Stimulated activated CD4-positive, alpha-beta T cell treated with anti-CD3 and anti-CD28 coated beads, TNF-alpha, amount 100 ng/mL, for 24 hours (primary cell): ENCODE results near the gene TRMU.
"Not testable (repeated sequence)": the region's sequence is repeated elsewhere in the genome, so short reads cannot be mapped to it uniquely, and the experiment has no call there.

Experiments used
- DNase-seq, 3 experiments: peaks; one replicate each; pipeline ENCODE4 v3.0.0-alpha.2; 2020; ENCODE audit warnings: low read depth in 3 of 3

The TRMU gene

DNA sequence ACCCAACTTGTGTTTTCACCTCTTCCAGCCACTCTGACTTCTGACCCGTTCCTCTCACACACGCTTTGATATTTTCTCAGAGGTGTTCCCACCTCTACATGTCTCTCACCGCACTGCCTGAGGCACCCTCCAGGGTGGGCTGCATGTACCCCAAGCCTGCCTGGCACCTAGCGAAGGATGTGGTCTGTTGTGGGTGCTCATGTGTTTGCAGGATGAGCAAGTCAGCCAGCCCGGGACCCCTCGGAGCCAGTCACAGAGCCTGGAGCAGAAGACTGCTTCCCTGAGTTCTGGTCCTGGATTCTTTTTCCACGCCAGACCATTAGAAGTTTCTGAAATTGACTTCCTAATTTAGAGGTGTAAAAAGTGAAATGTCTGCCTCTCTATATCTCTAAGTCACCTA lies 35.0 kb upstream of the TRMU start:
- no peak for DNase-seq

- DNase-seq: no peak
Observed at GRCh38 chr22:46303347-46303965, 32.1 kb upstream of the TRMU start.

GRCh38 chr22:46308283-46308988 lies 27.1 kb upstream of the TRMU start:
- DNase-seq: no peak

- DNase-seq: no peak
Observed at GRCh38 chr22:46309526-46310085, 25.9 kb upstream of the TRMU start.

DNA sequence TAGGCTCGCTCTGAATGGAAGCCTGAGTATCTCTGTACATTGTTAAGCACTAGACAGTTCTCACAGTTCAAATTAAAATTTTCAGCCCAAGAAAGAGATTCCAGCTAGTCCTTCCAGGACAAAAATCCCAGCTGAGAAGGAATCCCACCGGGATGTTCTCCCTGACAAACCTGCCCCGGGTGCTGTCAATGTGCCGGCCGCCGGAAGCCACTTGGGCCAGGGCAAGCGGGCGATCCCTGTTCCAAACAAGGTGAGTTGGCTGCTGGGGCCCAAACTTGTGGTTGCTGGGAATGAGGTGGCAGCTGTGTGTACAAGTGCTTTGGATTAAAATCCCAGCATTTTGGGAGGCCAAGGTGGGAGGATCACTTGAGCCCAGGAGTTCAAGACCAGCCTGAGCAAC lies 23.5 kb upstream of the TRMU start:
- no peak for DNase-seq

DNA sequence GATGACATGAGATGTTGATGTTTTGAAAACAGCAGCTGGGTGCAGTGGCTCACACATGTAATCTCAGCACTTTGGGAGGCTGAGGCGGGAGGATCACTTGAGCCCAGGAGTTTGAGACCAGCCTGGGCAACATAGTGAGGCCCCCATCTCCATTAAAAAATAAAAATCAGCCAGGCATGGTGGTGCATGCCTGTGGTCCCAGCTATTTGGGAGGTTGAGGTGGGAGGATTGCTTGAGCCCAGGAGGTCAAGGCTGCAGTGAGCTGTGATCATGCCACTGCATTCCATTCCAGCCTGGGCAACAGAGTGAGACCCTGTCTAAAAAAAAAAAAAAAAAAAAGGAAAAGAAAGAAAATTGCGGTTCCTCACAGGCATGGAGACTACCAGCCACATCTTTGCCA lies 22.7 kb upstream of the TRMU start:
- DNase-seq: not testable (repeated sequence)

GRCh38 chr22:46315976-46316375 lies 19.5 kb upstream of the TRMU start:
- no peak for DNase-seq

GRCh38 chr22:46317646-46318045 lies 17.9 kb upstream of the TRMU start:
- no peak for DNase-seq

GRCh38 chr22:46318576-46318975 lies 16.9 kb upstream of the TRMU start:
- DNase-seq: no peak

GRCh38 chr22:46319319-46319718 lies 16.2 kb upstream of the TRMU start:
- no peak for DNase-seq

- DNase-seq: no peak
Observed at GRCh38 chr22:46320166-46320710, 15.3 kb upstream of the TRMU start.

DNA sequence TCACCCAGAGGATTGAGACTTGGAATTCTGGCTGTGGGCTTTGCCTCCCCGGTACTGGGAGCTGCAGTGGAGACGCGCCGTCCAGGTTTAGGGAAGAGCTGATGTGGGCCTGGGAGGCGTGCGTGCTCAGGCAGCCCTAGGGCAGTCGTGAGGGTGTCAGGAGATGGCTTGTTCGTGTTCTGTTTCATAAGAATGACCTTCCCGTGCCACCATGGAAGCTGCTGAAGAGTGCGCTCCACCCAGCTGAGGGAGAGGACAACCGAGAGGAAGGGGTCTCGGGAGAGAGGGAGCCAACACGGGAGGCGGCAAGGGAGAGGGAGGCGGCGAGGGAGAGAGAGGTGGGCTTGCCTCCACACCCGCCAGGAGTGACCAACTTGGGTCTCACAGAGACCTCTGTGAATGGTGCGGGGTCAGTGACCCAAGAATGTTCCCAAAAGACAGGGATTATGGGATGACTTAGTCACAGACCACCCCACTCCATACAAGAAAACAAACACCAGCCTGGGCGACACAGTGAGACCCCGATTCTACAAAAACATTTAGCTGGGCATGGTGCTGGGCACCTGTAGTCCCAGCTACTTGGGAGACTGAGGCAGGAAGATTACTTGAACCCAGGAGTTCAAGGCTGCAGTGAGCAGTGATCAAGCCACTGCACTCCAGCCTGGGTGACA lies 14.7 kb upstream of the TRMU start:
- no peak for DNase-seq

GRCh38 chr22:46322711-46323110 lies 12.8 kb upstream of the TRMU start:
- no peak for DNase-seq

- no peak for DNase-seq
Observed at GRCh38 chr22:46323162-46323561, 12.4 kb upstream of the TRMU start.

DNA sequence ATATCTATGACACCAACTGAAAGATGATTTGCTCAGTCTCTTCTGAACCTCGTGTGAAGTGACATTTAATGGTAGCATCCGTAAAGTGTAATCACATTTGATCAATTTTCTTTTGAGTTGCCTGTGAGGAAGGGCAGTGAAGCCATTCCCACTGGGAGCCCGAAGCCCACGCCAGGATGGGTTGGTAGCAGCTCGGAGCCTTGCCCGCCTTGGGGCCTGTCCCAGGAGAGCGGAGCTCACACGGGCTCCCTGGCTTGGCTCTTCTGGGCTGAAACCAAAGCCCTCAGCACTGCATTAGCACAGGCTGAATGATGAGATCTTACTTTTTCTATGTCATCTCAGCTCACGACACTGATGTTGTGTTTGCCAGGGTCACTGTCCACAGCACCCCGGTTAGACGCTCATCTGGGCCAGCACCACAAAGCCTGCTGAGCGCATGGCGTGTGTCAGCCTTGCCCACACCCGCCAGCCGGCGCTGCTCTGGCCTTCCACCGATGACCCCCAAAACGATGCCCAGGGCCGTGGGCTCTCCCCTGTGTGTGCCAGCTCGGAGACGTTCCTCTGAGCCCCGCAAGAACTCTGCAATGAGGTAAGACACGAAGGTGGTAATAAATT lies 9.3 kb upstream of the TRMU start:
- DNase-seq: no peak

DNA sequence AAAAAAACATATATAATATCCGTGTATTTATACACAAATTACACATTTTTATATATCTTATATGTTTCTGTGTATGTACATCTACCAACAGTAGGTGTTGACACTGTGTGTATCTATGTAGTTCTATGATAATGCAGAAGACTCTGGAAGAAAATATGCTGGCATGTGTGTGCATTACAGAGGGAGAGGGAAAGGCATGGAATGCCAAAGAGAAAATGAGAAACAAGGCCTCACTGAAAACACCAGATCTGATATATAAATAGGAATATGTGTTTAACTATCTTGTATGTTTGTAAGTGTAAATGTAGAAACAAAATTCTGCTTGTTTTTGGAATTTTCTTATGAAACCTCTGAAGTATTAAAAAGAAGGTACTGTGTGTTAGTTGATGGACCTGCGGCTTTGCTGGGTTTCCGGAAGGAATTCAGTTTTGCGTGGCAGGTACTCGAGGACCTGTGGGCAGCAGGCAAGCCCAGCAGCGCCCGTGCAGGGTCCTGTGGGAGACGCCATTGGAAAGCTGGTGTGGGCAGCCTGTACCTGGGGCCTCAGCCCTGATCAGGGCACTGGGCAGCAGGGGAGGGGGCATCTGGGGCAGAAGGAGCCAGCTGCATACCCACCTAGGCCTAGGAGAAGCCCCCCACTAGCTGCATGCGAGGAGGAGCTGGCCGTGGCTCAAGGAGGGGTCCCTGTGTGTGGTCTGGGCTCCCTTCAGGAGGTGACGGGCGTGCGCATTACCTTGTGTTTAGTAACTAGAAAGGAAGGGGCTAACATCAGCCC lies 7.6 kb upstream of the TRMU start:
- no peak for DNase-seq

- no peak for DNase-seq
Observed at GRCh38 chr22:46328797-46329196, 6.7 kb upstream of the TRMU start.

- no peak for DNase-seq
Observed at GRCh38 chr22:46329616-46330015, 5.9 kb upstream of the TRMU start.

DNA sequence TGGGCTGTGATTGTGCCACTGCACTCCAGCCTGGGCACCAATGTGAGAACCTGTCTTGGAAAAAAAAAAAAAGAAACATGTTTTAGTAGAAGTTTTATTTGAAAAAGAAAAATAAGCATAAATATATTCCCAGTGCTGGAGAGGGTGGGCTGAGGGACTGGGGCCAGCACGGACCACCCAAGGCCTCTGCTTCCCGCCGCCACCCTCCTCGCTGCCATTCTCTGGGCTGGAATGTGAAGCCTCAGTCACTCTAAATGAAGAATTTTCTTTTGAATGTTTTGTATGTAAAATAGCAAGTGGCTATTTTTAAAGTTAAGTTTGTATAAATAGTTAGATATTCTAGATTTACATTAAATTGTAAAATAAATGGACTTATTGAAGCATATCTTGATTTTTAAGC lies 5.1 kb upstream of the TRMU start:
- no peak for DNase-seq

- DNase-seq: no peak
Observed at GRCh38 chr22:46331496-46331895, 4.0 kb upstream of the TRMU start.
